ENCODE results near the gene RAB18. TPM values are rescaled to one million over a fixed set of nuclear protein-coding genes. Genes with fewer than 3 reads are reported as not detected.
"Not testable (repeated sequence)": the region's sequence is repeated elsewhere in the genome, so short reads cannot be mapped to it uniquely, and the experiment has no call there.

Gene RAB18
- 34.9 and 54.5 TPM in 2 replicates for total RNA-seq (2014; rRNA removed; shearing (Covaris generic))

DNA sequence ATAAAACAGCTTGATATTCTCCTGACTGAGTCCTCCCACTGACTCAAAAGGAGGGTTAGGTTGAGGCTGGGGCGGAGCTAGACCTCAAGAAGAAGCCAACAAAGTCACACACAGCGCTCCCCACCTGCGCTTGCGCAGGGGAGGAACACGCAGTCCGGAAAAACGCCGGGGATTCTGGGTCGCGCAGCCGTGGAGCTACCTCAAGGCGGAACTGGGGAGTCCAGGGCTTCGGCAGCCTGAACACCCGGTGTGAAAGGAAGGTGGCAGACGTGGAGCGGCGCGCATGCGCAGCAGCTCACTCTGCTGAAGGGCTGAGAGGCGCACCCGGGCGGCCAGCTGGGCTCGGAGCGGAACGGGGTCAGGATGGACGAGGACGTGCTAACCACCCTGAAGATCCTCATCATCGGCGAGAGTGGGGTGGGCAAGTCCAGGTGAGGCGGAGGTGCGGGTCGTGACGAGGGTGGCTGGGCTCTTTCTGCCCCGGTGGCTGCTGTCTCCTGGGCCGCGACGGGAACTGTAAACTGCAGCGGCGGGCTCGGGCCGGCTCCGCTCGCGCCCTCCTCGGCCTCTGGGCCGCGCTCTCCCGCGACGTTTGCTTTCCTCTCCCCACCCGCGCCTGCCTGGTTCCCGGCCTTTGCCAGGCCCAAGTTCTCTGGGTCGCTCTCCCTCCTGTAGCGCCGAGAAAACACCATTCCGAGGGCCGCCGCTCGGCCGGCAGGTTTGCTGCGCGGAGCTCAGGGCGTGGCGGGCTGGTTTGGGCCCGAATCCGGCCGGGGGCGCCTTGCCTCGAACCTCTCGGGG is at the start of gene RAB18:
TSS of gene RAB18 (plus strand) at position 298 of the 801 bp plus-strand sequence. CDS start at position 364, 66 bp downstream.
- peak; percentile 97 for DNase-seq (ENCODE audit: low read depth)

DNA sequence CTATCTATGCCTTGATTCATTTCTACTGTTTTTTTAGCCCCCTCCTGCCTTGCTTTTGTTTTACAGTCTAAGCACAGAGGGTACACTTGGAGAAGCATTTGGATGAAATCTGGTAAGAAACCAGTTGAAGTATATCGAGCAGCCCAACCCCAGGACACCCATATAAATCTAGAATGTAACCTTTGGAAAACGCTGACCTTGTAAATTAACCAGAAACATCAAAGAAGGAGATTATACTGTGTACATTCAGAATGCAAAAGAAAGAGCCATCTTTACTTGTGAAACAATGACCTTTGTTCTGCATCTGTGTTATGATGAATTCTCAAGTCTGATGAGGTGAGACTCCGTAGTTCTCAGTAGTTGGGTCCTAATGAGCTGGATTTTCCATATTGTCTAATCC is 49.3 kb upstream of the RAB18 start:
- DNase-seq (ENCODE audit: low read depth), result no peak

DNA sequence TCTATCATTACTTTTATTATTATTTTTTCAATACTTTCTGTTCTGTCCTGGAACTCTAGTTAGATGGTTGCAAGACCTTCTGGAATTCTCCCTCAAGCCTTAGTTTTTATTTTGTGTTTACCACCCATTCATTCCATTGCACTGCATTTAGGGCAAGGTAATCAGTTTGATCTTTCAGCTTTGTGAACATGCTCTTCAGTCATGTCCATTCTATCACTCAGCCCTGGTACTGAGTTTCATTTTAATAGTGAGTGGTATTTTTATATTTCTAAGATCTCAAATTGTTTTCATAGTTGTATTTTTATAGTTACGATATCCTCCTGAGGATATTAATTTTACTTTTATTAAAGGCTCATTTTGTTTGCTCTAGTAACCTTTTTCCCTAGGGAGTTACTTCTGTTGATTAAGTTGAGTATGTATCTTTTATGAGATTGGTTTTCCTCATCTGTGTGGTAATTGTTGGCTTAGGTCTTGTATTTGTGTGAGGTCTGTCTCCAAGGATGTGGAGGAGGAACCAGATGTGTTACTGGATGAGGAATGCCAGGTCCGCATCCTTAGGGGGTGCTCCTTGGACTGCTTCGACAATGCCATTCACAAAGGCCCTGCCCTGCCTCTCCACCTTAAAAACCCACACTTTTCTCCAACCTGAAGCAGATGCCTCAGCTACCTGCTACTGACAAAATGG is 46.7 kb upstream of the RAB18 start:
- DNase-seq (ENCODE audit: low read depth), result no peak

DNA sequence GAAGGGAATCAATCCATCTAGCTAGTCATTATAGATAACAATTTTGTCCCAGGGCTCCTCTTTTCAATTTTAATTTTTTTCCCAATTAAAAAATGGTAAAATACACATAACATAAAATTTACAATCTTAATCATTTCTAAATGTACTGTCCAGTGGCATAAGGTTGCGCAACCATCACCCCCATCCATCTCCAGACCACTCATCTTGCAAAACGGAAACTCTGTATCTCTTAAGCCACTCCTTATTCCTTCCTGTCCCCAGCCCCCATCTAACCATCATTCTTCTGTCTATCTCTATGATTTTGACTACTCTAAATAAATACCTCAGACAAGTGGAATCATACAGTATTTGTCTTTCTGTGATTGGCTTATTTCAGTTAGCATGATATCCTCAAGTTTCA is 46.1 kb upstream of the RAB18 start:
- DNase-seq (ENCODE audit: low read depth), result no peak

DNA sequence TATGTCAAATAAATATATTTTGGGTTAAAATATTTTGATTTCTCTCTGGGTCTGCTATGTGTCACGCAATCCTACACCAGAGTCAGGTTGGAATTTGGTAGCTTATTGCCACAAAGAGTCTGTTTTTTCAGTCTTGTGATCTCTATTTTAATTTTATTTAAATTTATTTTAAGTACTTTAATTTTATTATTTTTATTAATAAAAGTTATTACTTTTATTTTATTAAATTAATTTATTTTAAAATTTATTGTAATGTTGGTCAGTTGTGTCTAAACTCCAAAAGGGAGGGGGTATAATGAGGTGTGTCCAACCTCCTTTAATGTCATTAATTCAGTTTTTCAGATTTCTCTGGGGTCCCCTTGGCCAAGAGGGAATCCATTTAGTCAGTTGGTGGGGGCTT is 42.8 kb upstream of the RAB18 start:
- no peak for DNase-seq (ENCODE audit: low read depth)

DNA sequence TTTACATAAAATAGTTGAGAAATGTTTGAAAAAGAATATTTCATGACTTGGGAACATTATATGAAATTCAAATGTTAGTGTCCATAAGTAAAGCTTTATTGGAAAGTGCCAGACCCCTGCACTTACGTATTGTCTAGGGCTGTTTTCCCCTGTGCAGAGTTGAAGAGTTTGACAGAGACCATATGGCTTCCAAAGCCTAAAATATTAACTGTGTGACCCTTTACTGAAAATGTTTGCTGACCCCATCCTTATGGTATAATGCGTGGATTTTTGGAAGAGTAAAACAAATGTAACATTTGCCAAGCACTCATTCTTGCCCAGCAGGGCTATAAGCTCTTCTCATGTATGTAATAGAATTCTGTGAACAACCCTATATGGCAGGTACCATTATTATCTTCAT is 40.1 kb upstream of the RAB18 start:
- DNase-seq (ENCODE audit: low read depth), result no peak

DNA sequence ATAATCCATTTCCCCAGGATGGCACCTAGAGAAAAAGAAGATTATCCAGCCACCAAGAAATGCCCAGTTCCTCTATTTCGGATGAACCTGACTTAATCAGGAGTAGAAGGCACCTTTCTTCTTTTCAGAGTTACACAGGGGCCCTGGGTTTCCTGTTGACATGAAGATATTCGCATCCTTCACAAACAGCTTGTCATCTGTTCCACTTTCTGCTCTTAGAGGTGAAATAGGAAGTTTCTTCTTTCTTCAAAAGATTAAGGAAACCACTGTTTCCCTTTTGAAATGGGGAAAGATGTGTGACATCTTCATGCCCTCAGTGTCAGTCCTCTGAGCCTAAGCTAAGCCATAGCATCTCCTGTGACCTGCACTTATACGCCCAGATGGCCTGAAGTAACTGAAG is 39.1 kb upstream of the RAB18 start:
- no peak for DNase-seq (ENCODE audit: low read depth)

DNA sequence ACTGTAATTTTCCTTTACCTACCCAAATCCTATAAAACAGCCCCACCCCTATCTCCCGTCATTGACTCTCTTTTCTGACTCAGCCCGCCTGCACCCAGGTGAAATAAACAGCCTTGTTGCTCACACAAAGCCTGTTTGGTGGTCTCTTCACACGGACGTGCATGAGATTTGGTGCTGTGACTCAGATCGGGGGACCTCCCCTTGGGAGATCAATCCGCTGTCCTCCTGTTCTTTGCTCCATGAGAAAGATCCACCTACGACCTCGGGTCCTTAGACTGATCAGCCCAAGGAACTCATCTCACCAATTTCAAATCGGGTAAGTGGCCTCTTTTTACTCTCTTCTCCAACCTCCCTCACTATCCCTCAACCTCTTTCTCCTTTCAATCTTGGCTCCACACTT is 38.5 kb upstream of the RAB18 start:
- DNase-seq (ENCODE audit: low read depth), result not testable (repeated sequence)

DNA sequence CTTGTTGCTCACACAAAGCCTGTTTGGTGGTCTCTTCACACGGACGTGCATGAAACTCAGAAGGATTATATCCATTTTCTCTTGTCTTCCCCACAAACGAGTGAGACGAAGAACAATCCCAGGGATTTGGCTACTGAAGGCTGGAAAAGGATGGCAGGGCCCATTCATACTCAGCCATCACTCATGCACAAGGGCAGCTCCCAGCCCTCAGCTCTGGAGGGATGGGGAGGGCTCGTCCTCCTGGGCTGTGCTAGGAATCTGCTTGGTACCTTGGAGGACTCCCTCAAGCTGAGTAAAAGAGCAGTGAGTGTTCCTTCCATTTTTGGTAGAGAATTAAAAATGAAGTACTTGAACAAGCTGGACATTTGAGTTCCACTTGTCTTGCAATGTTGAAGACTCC is 33.2 kb upstream of the RAB18 start:
- DNase-seq (ENCODE audit: low read depth), result no peak

DNA sequence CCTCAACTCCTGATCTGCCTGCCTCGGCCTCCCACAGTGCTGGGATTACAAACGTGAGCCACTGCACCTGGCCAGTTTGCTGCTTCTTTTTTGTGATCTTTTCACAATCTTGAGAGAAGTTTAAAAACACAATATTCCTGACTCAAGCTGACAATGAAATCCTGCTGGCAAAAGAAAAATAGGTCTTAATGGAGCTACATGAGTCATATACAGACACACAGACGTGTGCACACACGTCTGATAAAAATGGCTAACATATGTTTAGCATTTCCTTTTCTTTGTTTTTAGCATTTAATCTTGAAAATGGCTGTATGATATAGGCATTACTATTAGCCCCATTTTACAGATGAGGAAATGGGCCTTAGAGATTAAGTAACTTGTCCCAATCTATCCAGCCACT is 29.4 kb upstream of the RAB18 start:
- DNase-seq (ENCODE audit: low read depth), result no peak

DNA sequence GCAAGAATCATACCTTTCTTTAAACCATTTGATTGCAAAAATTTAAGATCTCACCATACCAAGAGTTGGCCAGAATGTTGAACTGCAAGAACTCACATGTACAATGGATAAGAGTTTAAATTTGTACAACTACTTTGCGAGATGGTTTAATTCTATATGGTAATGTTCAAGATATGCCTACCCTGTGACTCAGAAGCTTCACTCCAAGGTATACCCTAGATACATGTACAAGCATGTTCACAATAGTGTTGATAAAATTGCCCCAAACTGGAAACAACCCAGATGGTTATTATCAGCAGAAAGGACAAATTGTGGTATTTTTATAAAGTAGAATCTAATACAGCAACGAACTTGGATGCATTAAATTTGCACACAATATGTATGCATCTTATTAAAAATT is 25.1 kb upstream of the RAB18 start:
- no peak for DNase-seq (ENCODE audit: low read depth)

DNA sequence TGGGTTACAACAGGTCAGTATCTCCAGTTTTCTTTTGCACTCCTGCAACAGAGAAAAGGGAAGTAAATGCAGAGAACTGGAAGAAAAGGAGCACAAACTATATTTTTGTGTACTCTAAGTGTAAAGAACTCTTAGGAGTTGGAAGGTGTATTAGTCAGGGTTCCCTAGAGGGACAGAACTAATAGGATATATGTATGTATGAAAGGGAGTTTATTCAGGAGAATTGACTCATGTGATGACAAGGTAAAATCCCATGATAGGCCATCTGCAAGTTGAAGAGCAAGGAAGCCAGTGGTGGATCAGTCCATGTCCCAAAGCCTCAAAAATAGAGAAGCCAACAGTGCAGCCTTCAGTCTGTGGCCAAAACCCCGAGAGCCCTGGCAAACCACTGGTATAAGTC is 22.6 kb upstream of the RAB18 start:
- DNase-seq (ENCODE audit: low read depth), result no peak

DNA sequence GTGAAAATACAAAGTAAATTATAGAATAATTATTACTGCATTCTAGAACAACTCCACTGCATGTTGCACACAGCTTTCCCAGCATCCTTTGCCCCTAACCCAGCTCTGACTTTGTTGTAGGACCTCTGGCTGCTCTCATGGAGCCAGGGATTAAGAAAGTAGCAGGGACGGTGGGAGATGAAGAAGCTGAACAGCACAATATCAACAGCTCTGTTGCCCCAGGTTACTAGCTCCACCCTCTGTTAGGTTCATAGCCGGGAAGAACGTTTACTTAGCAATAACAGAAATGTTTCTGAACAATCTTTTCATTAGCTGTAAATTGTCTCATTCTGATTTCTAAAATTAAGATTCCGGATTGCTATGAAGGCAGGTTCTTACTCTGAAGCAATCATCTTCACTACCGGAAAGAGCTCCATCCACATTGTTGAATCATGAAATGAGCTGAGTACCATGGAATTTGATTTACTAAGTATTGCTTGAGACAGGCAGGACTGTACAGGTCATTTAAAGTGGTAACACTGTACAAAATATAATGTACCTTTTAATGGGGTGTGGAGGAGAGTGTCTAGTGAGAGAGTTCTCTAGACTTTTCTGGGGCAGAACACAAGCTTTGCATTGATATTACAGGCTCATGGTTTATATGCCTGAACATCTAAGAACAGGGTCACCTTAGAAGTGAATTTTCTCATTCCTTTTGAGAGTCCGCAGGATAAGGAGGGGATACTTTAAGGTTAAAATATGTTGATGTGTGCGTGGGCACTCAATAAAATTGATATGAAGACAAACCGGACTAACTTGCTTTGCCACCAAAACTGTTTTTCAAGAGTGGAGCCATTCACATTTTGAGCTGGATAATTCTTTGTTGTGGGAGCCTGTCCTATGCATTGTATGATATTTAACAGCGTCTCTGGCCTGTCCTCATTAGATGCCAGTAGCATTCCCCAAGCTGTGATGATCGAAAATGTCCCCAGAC is 20.8 kb upstream of the RAB18 start:
- no peak for DNase-seq (ENCODE audit: low read depth)

DNA sequence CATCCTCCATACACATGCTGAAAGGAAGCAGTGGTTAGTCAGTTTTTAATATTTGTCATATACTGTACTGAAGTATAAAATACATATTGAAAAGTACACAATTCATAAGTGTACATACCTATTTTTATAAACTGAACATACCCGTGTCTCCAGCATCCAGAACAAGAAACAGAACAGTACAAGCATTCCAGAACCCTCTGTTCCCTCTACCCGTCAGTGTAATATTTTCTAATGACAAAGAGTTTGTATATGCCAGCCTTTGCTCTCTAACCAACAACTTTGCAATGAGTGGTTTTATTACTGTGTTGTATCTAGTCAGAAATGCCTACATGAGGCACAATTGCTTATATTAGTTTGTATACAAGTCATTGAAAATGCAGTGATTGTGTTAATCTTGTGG is 18.7 kb upstream of the RAB18 start:
- DNase-seq (ENCODE audit: low read depth), result no peak

DNA sequence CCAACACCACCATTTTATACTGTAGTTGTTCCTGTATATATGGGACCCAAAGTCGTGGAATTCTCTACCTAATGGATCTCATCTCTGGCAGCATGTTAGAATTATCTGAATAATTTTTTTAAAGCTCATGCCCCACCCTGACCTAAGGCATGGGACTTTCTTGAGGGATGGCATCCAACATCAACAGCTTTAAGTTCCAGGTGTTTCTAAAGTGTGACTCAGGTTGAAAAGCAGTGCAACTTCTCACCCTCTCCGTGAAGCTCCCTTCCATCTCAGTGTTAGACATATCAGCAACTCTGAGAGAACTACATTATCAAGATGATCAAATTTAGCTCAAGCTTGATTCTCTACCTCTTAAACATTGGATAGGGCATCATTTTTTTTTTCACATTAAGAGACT is 18.1 kb upstream of the RAB18 start:
- DNase-seq (ENCODE audit: low read depth), result no peak

DNA sequence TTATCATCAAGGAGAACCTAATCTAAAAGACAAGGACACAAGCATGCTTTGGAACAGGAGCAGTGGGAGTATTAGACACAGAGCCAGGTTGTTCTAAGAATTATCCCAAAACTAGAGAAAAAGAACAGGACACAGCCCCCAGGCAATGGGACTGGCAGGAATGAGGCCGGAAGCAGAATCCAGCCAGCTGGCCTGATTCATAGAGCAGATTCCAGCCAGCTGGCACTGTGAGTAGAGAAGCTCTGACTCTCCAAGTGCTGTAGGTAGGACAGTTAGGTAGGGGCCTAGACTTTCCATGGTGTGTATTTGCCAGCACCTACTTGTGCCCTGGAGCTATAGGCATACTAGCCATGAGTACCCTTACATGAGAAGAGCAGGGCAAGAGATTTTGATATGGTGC is 13.3 kb upstream of the RAB18 start:
- peak; percentile 66 for DNase-seq (ENCODE audit: low read depth)

DNA sequence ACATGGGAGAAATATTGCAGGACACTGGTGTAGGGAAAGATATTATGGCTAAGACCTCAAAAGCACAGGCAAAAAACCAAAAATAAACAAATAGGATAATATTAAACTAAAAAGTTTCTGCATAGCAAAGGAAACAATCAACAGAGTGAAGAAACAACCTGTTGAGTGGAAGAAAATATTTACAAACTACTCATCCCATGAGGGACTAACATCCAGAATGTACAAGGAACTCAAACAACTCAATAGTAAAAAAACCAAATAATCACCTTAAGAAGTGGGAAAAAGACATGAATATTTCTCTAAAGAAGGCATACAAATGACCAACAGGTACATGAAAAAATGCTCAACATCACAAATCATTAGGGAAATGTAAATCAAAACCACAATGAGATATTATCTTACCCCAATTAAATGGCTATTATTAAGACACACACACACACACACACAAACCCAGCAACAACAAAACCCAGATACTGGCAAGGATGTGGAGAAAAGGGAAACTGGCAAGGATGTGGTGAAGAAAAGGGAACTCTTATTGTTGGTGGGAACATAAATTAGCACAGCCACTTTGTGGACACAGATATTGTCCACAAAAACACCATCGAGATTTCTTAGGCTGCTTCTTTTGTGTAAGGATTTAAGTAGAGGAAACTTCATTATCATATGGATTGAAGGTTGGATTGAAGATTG is 9.8 kb upstream of the RAB18 start:
- no peak for DNase-seq (ENCODE audit: low read depth)

DNA sequence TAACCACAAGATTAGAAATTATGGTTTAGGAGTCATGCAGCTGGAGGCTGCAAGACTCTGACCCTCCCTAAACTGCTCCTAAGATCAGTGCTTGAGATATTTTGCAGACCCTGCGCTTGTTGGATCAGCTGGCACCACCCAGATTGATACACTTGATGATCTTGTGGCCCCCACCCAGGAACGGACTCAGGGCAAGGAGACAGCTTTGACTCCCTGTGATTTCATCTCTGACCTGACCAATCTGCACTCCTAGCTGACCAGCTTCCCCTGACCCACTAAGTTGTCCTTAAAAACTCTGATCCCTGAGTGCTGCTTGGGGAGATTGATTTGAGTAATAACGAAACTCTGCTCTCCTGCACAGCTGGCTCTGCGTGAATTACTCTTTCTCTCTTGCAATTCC is 8.0 kb upstream of the RAB18 start:
- DNase-seq (ENCODE audit: low read depth), result no peak

DNA sequence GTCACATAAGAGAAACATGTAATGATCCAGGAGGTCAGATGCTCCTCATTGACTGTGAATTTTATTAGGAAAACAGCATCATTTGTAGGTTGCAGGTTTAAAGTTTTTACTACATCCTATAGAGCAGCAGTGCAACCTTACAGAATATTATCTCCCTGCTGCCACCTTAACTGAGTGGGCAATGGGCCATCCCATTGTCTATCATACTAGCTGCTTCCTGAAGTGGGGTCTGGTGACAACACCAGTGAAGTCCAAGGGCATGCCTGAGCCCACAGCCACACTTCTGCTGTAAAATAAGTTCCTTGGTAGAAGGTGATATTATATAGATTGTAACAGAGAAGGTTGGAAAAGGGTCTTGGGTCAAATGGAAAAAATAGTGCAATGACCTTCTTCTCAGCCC is 4.0 kb upstream of the RAB18 start:
- no peak for DNase-seq (ENCODE audit: low read depth)

DNA sequence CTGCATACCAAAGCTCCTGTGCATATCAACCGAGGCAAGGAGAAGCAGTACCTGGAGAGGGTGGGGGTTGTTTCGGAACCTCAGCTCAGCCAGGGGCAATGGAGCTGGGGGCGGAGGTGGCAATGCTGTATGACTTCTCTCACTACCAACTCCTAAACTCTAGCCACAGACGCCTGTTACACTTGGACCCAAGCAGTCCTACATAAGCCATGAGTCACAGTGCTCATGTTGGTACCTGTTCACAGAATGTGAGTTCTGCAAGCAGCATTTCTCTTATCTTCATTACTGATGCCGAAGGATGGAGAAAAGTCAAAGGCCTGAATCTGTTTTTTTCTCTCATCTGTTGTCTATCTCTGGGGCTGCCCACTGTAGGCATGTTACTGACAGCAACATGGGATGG is 3.2 kb upstream of the RAB18 start:
- no peak for DNase-seq (ENCODE audit: low read depth)

DNA sequence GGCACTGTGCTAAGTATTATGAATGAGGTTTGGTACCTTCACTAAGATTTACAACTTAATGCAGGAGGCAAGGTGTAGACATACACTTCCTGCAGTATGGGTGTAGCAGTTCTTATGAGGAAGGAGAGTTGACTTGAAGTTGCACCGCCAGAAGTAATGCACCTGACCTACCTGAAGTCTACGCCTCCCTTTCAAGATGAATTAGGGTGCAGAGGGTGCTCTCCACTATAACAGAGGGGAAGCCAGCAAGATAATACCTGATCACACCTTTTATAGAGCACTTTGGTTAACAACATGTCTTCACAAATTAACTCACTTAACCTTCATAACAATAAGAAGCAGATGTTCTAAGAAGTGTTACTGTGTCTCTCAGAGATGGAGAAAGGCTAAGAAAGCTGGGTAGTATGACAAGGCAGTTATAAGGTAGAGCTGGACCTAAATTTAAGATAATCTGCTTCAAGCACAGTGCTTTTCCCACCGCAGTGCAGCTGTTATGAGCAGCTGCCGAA is 552 bp upstream of the RAB18 start:
- no peak for DNase-seq (ENCODE audit: low read depth)
